NCI-H2196 treated with DMSO at 0.1 percent for 48 hours (cell line): ENCODE measurements around the gene CTDSP2.
"Not testable (repeated sequence)": the region's sequence is repeated elsewhere in the genome, so short reads cannot be mapped to it uniquely, and the experiment has no call there.

Source experiments
- DNase-seq: peaks from one replicate; lab custom pipeline; 2025; ENCODE audit not compliant: unreplicated experiment; lab: John Stamatoyannopoulos, UW

The CTDSP2 gene

DNA sequence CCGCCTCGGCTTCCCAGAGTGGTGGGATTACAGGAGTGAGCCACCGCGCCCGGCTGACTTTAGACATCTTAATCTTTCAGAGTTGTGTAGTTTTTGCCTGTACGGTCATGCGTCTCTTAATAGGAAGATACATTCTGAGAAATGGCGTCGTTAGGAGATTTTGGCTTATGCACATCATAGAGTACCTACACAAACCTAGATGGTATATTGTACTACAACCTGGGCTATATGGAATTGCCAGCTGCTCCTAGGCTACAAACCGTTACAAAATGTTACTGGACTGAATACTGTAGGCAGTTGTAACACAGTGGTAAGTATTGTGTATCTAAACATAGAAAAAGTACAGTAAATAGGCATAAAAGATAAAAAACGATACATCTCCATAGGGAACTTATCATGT lies 62.7 kb downstream of the CTDSP2 start:
- no peak for DNase-seq

DNA sequence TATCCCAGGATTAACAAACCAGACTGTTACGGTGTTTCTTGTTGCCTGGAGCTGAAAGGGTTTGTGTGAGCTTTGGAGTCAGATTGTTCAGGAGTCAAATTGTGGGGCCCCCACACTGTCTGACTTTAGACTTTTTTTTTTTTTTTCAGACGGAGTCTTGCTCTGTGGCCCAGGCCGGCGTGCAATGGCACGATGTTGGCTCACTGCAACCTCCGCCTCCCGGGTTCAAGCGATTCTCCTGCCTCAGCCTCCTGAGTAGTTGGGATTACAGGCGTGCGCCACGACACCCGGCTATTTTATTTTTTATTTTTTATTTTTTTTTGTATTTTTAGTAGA lies 63.1 kb downstream of the CTDSP2 start:
- no peak for DNase-seq

DNA sequence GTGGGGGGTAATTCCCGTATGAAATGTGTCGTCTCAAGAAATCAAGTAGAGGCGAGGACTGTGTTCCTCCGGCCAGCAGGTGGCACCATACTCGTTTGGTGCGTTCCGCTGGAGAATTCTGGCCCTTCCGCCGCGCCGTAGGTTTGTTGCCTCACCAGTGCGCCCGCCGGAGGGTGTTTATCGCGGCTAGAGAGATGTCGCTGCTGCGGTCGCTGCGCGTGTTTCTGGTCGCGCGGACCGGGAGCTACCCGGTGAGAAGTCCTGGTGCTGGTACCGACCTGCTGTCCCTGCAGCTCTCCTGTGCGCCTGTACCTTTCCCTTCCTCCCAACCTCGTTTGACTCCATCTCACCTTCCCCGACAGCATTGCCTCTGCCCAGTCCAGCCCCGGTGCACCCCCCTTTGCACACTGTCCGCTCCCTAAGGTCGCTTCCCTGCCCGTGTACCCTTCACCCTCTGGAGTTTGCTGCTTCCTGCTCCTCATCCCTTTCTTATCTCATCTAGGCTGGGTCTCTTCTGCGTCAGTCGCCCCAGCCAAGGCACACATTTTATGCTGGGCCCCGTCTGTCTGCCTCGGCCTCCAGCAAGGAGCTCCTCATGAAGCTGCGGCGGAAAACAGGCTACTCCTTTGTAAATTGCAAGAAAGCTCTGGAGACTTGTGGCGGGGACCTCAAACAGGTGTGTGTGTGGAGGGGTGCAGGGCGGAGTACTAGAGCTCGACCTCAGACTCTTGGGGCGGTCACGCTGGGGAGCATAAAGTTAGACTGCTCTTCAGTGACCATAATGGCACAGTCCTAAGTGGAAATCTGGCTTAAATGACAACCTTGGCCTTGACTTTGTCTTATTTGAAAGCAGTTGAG lies 63.7 kb downstream of the CTDSP2 start, which contains the start of gene TSFM:
Gene TSFM (plus strand): TSS at position 180 of the 858 bp plus-strand sequence. CDS start 15 bp downstream, at position 195.
- peak; percentile 79 for DNase-seq

DNA sequence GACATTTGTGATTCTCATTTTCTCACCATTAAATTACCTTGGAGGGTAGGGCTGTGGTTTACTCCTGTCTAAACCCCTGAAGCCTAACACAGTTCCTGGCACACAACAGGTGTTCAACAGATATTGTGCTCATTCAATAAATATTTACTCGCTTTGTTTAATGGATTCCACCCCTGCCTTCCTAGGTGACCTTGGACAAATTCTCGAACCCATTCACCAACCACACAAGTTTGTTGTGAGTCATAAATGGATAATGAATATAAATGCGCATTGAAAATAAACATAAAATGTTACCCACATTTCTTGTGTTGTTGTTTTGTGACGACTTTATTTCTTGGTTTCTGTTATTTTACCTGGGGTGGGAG lies 64.3 kb downstream of the CTDSP2 start:
- no peak for DNase-seq

DNA sequence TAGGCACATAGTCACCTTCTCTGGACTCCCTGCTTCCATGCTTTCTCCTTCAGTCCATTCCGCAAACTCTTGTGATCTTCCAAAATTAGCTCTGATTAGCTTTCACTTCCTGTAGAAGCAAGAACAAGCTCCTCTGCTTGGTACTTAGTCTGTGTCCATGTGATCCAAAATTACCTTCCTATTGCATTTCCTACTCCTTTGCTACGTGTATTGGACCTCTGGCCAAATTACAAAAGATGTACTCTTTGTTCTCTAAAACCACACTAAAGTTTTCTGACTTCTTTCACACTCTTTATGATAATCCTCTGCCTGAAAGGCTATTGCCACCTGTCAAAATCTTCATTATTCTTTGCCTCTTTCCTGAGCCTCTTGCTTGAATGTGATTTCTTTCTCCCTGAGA lies 64.7 kb downstream of the CTDSP2 start:
- DNase-seq = no peak

DNA sequence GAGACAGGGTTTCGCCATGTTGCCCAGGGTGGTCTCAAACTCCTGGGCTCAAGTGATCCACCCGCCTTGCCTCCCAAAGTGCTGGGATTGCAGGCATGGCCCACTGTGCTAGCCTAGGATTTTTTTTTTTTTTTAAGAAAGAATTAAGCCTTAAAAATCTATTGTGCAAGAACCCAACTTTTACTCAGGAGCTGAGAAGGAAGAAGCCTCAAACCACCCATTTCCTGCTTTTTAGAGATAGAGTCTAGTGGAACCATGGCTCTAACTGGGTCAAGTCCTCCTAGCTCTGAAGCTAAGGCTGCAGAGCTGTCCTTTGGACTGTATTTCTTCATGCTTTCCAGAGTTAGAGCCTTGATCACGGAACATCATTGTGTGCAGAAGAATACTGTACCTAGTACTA lies 65.3 kb downstream of the CTDSP2 start:
- DNase-seq = no peak

DNA sequence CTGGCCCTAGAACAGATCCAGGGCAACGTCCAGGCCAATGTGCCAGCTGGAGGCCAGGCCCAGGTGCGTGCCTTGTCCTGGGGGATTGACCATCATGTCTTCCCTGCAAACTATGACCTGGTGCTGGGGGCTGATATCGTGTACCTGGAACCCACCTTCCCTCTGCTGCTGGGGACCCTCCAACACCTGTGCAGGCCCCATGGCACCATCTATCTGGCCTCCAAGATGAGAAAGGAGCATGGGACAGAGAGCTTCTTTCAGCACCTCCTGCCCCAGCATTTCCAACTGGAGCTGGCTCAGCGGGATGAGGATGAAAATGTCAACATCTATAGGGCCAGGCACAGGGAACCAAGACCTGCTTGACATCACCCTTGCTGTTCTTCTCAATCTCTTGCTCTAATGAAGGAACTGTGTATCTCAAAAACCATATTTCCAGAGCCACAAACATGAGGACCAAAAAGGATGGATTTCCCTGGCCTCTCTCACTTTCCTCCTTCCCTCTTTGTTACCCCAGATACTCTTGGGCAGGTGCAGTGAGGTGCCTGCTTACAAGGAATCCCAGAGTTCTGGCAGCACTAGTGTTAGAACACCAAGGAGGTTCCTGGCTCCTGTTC lies 66.1 kb downstream of the CTDSP2 start:
- DNase-seq = no peak

DNA sequence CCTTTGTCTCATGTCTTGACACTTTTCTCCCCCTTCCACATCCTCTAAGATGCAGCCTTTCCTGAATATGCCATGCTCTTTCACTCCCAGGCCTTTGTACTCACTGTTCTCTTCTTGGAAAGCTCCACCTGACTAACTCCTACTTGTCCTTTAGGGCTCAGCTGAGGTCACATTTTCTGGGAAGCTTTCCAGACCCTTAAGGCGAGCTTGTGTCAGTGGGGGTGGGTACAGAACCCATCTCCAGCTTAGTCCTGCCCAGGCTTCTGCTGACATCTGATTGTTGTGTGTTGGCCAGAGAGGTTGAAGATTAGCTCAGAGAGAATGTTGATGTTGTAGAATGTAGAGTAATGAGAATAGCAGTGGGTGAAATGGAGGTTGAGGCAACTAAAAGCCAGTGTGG lies 66.8 kb downstream of the CTDSP2 start:
- DNase-seq = no peak

DNA sequence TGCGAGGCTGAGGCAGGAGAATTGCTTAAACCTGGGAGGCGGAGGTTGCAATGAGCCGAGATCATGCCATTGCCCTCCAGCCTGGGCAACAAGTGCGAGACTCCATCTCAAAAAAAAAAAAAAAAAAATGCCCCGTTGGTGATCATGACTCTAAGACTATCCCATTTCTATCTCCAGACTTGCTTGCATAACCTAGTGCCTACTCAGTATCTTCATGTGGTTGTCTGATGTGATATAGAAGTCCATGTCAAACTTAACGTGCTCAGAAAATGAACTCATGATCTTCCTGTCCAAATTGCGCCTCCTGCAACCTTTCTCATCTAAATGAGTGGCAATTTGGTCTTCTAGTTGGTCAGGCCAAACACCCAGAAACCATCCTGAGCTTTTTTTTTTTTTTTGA lies 68.6 kb downstream of the CTDSP2 start:
- DNase-seq = no peak

DNA sequence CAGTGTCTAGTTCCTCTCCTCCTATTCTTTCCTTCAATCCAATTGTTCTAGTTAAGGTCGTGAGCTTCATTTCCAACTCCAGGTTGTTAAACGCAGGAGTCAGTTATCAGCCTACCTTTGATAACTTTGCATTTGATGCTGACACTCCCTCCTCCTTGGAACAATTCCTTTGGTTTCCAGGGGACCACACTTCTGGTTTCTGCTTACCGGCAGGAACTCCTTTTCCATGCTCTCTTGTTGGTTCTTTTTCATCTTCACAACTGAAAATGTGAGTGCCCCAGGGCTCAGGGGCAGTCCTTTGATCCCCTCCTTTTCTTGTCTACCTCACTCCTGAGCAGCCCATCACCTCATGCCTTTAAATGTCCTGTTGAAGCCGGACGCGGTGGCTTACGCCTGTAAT lies 69.2 kb downstream of the CTDSP2 start:
- no peak for DNase-seq

DNA sequence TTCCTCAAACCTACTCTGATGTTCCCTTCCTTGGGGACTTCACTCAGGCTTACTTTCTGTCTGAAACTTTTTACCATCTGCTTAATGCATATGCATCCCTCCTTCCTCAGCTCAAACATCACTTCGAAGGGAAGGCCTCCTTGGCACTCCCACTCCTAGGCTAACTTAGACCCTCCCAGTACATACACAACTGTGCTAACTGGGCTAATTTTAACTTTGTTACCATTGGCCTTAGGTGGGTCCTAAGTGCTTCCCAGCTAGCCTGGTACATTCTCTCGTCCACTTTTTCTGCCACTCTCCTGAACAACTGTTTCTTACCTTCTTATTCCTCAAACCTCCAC lies 70.3 kb downstream of the CTDSP2 start:
- DNase-seq = no peak

DNA sequence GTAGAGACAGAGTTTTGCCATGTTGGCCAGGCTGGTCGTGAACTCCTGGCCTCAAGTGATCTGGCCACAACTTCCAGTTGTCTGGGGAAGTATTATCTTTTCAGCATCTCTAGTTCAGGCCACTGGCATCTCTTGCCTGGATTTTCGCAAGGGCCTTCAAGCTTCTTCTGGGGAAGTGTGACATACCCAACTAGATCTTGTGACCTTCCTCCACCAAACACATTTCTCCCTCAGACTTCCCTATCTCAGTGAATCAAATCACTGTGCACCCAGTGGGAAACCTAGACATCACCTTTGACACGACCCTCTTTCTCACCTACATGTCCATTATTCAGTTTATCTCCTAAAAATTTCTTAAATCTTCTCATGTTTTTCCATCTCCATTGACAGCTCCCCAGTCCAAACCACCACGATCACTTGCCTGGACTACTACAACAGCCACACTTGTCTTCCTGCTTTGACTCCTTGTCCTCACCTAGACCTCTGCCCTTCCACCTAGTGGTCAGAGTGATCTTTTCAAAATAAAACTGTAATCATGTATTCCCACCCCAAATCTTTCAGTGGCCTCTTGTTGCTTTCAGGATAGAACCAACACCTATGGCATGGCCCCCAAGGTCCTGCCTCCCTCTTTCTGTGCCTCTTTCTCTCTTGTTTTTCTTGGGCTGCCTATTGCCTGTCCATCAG lies 70.8 kb downstream of the CTDSP2 start:
- no peak for DNase-seq

DNA sequence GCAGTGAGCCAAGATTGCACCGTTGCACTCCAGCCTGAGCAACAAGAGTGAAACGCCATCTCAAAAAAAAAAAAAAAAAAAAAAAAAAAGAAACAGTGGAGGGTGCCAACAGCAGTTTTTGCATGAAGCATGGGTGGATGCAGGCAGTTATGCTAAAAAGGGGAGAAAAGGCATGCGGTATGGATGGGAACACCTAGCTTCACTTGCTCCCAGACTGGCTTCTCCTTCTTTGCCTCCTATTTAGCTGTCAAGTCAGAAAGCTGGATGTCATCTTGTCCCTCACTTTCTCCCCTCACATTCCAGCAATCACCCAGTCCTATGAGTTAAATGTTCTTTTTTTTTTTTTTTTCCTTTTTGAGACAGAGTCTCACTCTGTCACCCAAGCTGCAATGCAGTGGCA lies 71.5 kb downstream of the CTDSP2 start:
- no peak for DNase-seq

DNA sequence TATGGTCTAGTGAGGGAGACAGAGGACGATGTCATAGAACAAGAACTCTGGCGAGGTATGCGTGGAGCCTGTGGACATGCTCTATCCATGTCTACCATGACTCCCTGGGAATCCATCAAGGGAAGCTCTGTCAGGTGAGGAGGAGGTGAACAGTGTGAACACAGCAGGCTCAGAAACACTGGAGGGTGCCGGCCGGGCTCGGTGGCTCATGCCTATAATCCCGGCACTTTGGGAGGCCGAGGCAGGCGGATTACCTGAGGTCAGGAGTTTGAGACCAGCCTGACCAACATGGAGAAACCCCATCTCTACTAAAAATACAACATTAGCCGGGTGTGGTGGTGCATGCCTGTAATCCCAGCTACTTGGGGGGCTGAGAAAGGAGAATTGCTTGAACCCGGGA lies 71.9 kb downstream of the CTDSP2 start:
- not testable (repeated sequence) for DNase-seq

DNA sequence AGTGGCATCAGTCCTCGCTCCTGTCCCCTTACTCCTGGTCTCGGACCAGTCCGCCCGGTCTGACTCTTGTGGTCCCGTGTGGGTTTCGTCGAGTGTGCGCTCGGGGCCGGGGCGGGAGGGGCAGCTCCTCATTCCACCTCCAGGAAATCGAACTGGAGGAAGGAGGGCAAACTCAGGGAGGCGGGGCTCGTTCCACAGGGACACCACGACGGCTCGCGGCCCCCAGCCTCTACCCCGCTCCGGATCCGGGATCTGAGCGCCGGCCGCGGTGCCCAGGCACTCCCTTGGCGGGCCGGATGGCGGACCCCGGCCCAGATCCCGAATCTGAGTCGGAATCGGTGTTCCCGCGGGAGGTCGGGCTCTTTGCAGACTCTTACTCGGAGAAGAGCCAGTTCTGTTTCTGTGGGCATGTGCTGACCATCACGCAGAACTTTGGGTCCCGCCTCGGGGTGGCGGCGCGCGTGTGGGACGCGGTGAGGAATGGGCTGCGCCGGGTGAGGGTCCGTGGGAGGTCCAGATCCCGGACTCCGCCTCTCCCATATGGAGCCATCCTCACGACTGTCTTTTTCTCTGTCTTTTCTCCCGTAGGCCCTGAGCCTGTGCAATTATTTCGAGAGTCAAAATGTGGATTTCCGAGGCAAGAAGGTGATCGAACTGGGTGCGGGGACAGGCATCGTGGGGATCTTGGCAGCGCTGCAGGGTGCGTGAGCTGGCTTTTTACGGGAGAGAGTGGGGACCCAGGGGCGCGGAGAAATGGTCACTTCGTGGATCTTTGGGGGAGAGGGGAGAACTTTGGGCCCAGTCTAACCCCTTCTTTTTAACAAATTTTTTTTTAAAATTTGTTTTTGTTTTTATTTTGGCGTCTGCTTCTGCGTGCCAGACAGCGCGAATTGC lies 73.9 kb downstream of the CTDSP2 start, which contains the start of gene EEF1AKMT3:
Gene EEF1AKMT3 (plus strand): TSS at position 186 of the 894 bp plus-strand sequence. CDS start 111 bp downstream, at position 297.
- DNase-seq = no peak

DNA sequence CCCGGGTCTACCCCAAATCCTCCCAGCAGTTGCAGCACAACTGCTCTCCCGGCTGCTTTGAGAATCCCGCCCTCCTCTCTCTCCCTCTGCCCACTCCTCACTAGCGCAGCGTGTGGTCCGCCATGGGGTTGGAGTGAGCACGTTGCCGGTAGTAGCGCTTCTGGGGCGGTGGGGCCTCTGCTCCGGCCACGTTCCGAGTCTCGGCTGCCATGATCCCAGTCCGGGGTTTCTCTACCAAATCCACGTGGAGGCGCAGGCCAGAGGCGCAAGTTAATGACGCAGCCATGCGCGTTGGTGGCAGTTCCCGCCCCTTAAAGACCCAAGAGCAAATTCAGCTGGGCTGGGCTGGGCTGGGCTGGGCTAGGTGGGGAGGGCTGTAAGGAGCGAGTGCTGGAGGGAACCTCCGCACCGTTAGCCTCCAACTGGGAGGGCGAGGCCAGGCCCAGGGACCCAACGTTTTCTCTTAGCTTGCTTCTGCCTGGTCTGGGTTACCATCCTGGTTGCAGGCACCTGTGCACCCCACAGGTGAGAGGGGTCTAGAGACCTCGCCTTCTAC lies 74.6 kb downstream of the CTDSP2 start, which contains the start of gene METTL1:
Gene METTL1 (minus strand): TSS at position 233 of the 556 bp plus-strand sequence. CDS start 22 bp downstream, at position 211.
- peak; percentile 89 for DNase-seq

DNA sequence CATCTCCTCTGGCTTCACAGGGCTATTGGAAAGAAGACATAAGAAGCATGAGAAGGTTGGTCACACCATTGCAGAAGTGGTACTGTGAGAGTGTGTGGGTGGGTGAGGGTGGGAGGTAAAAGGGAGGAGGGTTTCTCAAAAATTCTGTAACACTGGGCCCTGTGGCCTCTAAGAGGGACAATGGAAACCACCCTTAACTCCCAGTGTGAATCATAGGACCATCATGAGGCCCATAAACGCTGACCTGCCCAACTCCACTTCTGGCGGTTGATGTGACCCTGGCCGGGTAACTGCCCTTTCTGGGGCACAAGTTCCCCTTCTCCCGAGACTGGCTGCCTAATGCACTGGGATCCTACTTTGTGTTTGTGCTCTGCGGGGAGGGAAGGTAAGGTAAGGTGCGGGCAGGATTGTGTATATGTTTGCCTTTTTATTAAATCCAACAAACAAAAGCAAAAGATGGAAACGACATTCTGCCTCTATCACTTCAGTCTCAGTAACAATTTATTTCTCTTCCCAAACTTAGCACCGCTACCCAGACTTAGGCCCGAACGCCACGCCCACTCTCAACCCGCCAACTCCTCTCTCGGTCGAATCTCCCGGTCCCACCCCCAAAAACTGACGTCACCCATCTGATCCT lies 75.2 kb downstream of the CTDSP2 start:
- peak; percentile 80 for DNase-seq

DNA sequence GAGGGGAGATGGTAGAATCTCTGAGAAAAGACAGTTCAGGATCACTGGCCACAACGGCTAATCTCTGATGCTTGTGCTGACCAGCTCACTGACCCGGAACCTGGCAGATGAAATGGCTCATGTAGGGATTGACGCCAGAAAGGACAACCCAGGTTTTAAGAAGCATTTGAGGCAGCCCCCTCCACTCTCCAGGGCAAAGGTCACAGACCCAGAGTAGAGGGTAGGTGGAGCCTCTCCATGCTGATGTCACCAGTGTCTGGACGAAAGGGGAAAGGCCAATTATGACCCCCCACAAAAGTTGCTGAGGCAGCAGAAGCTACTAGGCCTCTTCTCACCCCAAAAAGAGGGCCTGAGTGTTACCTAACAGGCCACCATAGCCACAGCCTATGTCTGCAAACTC lies 75.8 kb downstream of the CTDSP2 start:
- no peak for DNase-seq
